MM.1S (cell line): Measurements from ENCODE around the gene DLG3.

Experiments used
- DNase-seq: peaks from one replicate; pipeline ENCODE4 v3.0.0-alpha.2; 2015
- H2AFZ ChIP-seq: fragments of 300-600 bp; sonication (generic); 2 replicates; pipeline ENCODE4 v1.6.0; 2016; ENCODE audit warnings: antibody characterized with exemption, low read length
- H3F3A ChIP-seq: fragments of 300-600 bp; sonication (generic); 2 replicates; pipeline ENCODE4 v1.6.1; 2016; ENCODE audit warnings: mild to moderate bottlenecking, antibody characterized with exemption, low read length, moderate library complexity, mixed read lengths; ENCODE audit not compliant: insufficient read depth
- H3K27ac ChIP-seq: fragments of 300-600 bp; sonication (generic); 2 replicates; pipeline ENCODE4 v1.5.1; 2016; ENCODE audit warnings: mild to moderate bottlenecking, low read length
- H3K27me3 ChIP-seq: fragments of 300-600 bp; sonication (generic); replicated peaks from 2 replicates; pipeline ENCODE4 v1.6.0; 2016; ENCODE audit warnings: low read length; ENCODE audit not compliant: insufficient read depth
- H3K36me3 ChIP-seq: fragments of 300-600 bp; sonication (generic); replicated peaks from 2 replicates; pipeline ENCODE4 v1.6.1; 2016; ENCODE audit warnings: mild to moderate bottlenecking, low read length, mixed read lengths; ENCODE audit not compliant: insufficient read depth
- H3K4me1 ChIP-seq: fragments of 300-600 bp; sonication (generic); 2 replicates; pipeline ENCODE4 v1.6.1; 2016; ENCODE audit warnings: low read length, mixed read lengths
- H3K4me2 ChIP-seq: fragments of 300-600 bp; sonication (generic); 2 replicates; pipeline ENCODE4 v1.6.0; 2016; ENCODE audit warnings: low read depth, low read length
- H3K4me3 ChIP-seq: fragments of 300-600 bp; sonication (generic); 2 replicates; pipeline ENCODE4 v1.5.1; 2016; ENCODE audit warnings: low read length, mixed read lengths
- H3K79me2 ChIP-seq: fragments of 300-600 bp; sonication (generic); 2 replicates; pipeline ENCODE4 v1.6.1; 2016; ENCODE audit warnings: mixed run types, low read length, mixed read lengths
- H3K9ac ChIP-seq: fragments of 300-600 bp; sonication (generic); 2 replicates; pipeline ENCODE4 v1.6.1; 2016; ENCODE audit warnings: low read length, mixed read lengths
- H3K9me2 ChIP-seq: fragments of 300-600 bp; sonication (generic); replicated peaks from 2 replicates; pipeline ENCODE4 v1.6.1; 2016; ENCODE audit warnings: mild to moderate bottlenecking, low read length, mixed read lengths; ENCODE audit not compliant: insufficient read depth
- H3K9me3 ChIP-seq: fragments of 300-600 bp; sonication (generic); replicated peaks from 2 replicates; pipeline ENCODE4 v1.6.1; 2016; ENCODE audit warnings: mild to moderate bottlenecking, low read length, mixed read lengths; ENCODE audit not compliant: insufficient read depth
- H4K20me1 ChIP-seq: fragments of 300-600 bp; sonication (generic); 2 replicates; pipeline ENCODE4 v1.6.1; 2016; ENCODE audit warnings: mild to moderate bottlenecking, low read length, moderate library complexity, mixed read lengths; ENCODE audit not compliant: insufficient read depth
- EZH2 ChIP-seq: fragments of 300-600 bp; sonication (generic); optimal IDR thresholded peaks from 2 replicates; pipeline ENCODE3; 2017; ENCODE audit warnings: low read depth, mild to moderate bottlenecking, antibody characterized with exemption, low read length, mixed read lengths
- EZH2phosphoT487 ChIP-seq: fragments of 300-600 bp; sonication (generic); IDR thresholded peaks from 2 replicates; pipeline ENCODE4 v1.6.1; 2018; ENCODE audit warnings: antibody characterized with exemption, low read length
- TF ChIP-seq, protein P1 (sequence below): fragments of 300-600 bp; sonication (generic); IDR thresholded peaks from 2 replicates; pipeline ENCODE4 v1.5.1; 2016; ENCODE audit warnings: antibody characterized with exemption, low read length, mixed read lengths

Gene DLG3

DNA sequence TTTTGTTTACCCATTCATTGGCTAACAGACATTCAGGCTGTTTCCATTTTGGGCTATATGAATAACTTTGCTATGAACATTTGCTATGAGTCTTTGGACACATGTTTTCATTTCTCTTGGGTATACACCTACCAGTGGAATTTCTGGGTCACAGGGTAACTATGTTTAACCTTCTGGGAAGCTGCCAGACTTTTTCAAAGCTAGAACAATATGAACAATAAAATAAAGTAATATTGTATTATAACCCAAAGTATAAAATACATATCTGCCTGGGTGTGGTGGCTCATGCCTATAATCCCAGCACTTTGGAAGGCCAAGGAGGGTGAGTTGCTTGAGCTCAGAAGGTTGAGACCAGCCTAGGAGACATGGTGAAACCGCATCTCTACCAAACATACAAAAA is 90.6 kb downstream of the DLG3 start:
- Histone ChIP-seq H3K9ac (no peak overlapping the region), H3K4me2 (no peak overlapping the region)

DNA sequence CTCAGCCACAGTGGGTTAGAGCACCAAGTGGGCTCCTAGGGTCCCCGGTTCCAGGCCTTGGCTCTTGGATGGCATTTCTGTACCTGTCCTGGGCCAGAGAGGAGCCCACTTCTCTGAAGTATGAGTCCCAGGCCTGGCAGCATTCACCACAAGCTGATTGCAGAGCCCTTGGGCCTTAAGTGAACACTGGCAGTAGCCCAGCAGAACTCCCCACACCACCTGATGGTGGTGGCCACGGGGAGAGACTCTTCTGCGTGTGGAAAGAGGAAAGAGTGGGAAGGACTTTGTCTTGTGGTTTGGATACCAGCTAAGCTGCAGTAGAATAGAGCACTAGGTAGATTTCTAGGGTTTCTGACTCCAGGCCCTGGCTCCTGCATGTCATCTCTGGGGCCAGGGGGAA is 104.8 kb downstream of the DLG3 start:
- no peak for DNase-seq

More for the DNA sequence above, 90.6 kb downstream of the DLG3 start:
- Histone ChIP-seq H3K79me2 (no peaks in the 10 kb centered on the region), H3F3A (no peaks in the 10 kb centered on the region), H3K36me3 (no peaks in the 10 kb centered on the region), H3K27me3 (no peaks in the 10 kb centered on the region), H3K4me3 (no peak overlapping the region), H2AFZ (no peak overlapping the region), H3K9me2 (no peaks in the 10 kb centered on the region), H3K9me3 (no peaks in the 10 kb centered on the region), H3K27ac (no peak overlapping the region), H4K20me1 (no peaks in the 10 kb centered on the region), H3K4me1 (no peaks in the 10 kb centered on the region)
- DNase-seq = no peak
- TF ChIP-seq, protein P1, sequence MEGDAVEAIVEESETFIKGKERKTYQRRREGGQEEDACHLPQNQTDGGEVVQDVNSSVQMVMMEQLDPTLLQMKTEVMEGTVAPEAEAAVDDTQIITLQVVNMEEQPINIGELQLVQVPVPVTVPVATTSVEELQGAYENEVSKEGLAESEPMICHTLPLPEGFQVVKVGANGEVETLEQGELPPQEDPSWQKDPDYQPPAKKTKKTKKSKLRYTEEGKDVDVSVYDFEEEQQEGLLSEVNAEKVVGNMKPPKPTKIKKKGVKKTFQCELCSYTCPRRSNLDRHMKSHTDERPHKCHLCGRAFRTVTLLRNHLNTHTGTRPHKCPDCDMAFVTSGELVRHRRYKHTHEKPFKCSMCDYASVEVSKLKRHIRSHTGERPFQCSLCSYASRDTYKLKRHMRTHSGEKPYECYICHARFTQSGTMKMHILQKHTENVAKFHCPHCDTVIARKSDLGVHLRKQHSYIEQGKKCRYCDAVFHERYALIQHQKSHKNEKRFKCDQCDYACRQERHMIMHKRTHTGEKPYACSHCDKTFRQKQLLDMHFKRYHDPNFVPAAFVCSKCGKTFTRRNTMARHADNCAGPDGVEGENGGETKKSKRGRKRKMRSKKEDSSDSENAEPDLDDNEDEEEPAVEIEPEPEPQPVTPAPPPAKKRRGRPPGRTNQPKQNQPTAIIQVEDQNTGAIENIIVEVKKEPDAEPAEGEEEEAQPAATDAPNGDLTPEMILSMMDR = no peak
- TF ChIP-seq EZH2 = no peak
- TF ChIP-seq EZH2phosphoT487 = no peak

DNA sequence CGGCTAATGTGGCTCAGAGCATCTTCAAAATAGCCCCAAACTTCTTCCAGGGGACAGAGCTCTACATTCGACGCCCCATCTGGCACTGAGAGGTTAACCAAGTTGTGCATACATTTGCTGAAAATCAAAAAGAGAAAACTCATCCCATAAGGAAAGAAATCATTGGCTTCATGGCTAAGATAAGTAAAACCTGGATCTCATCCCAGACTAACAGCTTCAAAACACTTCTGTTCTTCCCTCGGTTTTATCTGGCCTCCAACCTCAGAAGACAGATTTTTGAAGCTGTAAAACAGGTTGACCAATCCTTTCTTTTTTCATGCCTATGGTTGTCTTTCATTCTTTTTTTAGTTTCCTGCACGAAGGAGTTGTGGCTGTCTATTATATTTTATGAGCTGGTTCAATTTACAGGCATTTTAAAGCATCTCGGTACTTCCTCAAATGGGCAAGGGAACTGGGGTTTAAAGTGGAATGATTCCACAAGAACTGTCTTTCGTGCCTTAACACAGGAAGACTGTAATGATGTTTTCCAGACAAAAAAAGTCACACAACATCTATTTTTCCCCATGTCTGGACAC is 107.6 kb downstream of the DLG3 start:
- Histone ChIP-seq H3K27me3 (no peaks in the 10 kb centered on the region), H3K36me3 (no peaks in the 10 kb centered on the region), H3K9me3 (no peaks in the 10 kb centered on the region), H3K9ac (no peak overlapping the region), H3K9me2 (no peaks in the 10 kb centered on the region), H3K4me2 (no peak overlapping the region), H4K20me1 (no peaks in the 10 kb centered on the region), H3K4me3 (no peak overlapping the region), H3K79me2 (no peaks in the 10 kb centered on the region), H2AFZ (no peak overlapping the region), H3K27ac (no peak overlapping the region), H3F3A (peaks cover 7% of the 10 kb centered on the region), H3K4me1 (peaks cover 19% of the 10 kb centered on the region)
- TF ChIP-seq, protein P1 = no peak
- TF ChIP-seq EZH2phosphoT487 = no peak
- TF ChIP-seq EZH2 = no peak
- DNase-seq = no peak

More for the DNA sequence above, 104.8 kb downstream of the DLG3 start:
- Histone ChIP-seq H3K27ac (no peak overlapping the region), H3K9ac (no peak overlapping the region), H3K4me3 (no peak overlapping the region), H2AFZ (no peak overlapping the region), H3K4me1 (peaks cover 16% of the 10 kb centered on the region), H3K4me2 (no peak overlapping the region), H3K36me3 (no peaks in the 10 kb centered on the region), H3K27me3 (no peaks in the 10 kb centered on the region), H3K9me2 (no peaks in the 10 kb centered on the region), H3K9me3 (no peaks in the 10 kb centered on the region), H4K20me1 (no peaks in the 10 kb centered on the region), H3K79me2 (no peaks in the 10 kb centered on the region), H3F3A (peaks cover 7% of the 10 kb centered on the region)
- TF ChIP-seq, protein P1 = no peak
